ENCODE measurements around the gene ATF5.

ATF5 gene

GRCh38 chr19:49889038-49889686 is 39.8 kb upstream of the ATF5 start:
- no peak for DNase-seq (ENCODE audit: low spot score)
- TF ChIP-seq, protein P1, sequence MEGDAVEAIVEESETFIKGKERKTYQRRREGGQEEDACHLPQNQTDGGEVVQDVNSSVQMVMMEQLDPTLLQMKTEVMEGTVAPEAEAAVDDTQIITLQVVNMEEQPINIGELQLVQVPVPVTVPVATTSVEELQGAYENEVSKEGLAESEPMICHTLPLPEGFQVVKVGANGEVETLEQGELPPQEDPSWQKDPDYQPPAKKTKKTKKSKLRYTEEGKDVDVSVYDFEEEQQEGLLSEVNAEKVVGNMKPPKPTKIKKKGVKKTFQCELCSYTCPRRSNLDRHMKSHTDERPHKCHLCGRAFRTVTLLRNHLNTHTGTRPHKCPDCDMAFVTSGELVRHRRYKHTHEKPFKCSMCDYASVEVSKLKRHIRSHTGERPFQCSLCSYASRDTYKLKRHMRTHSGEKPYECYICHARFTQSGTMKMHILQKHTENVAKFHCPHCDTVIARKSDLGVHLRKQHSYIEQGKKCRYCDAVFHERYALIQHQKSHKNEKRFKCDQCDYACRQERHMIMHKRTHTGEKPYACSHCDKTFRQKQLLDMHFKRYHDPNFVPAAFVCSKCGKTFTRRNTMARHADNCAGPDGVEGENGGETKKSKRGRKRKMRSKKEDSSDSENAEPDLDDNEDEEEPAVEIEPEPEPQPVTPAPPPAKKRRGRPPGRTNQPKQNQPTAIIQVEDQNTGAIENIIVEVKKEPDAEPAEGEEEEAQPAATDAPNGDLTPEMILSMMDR (IDR thresholded peaks at IDR 0.05; ENCODE audit: extremely low read depth, insufficient read depth, missing control alignments) = no peak
- in situ Hi-C loops (cut with MboI; ENCODE audit: low pct_unique_long_range_greater_than_20kb, low sequenced_read_pairs, unreplicated experiment) = no loop called here

DNA sequence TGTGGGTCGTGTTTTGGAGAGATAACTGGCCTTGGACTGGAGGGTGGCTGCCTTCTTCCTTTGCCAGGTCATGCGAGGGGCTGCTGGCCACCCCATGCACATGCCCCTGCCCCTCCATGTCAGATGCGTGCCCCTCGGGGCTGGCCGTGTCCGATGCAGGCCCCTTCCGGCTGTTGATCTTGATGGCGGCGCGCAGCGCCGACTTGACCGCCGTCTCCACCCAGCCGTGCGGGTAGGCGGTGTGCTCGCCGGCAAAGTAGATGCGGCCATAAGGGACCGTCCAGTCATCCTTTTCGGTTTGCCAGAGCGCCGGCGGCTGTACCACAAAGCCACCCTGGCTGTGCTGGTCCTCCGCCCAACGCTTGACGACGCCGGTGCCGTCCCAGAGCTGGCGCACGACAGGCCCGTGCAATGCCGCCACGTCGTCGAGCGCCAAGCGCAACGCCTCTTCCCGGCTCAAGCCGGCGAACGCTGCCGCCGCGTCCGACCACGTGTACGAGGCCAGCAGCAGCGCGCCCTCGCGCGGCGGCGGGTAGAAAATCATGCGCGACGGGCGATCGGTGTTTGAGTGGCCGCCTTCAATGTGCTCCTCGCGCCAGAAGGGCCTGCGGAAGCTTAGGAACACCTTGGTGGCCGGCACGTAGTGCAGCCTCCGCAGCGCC is 39.2 kb upstream of the ATF5 start:
- peak; percentile 73 for DNase-seq (ENCODE audit: low spot score)
- in situ Hi-C loops (cut with MboI; ENCODE audit: low pct_unique_long_range_greater_than_20kb, low sequenced_read_pairs, unreplicated experiment) = no loop called here
- TF ChIP-seq, protein P1 (IDR thresholded peaks at IDR 0.05; ENCODE audit: extremely low read depth, insufficient read depth, missing control alignments) = peak; percentile 83

- in situ Hi-C loops (cut with MboI; ENCODE audit: low pct_unique_long_range_greater_than_20kb, low sequenced_read_pairs, unreplicated experiment) = no loop called here
- DNase-seq (ENCODE audit: low spot score) = peak; percentile 87
- TF ChIP-seq, protein P1 (IDR thresholded peaks at IDR 0.05; ENCODE audit: extremely low read depth, insufficient read depth, missing control alignments) = no peak
These were observed 38.4 kb upstream of the ATF5 start for GRCh38 chr19:49890349-49891311.

- no peak for DNase-seq (ENCODE audit: low spot score)
- TF ChIP-seq, protein P1 (IDR thresholded peaks at IDR 0.05; ENCODE audit: extremely low read depth, insufficient read depth, missing control alignments) = no peak
- in situ Hi-C loops (cut with MboI; ENCODE audit: low pct_unique_long_range_greater_than_20kb, low sequenced_read_pairs, unreplicated experiment) = no loop called here
These were observed 37.6 kb upstream of the ATF5 start for GRCh38 chr19:49891393-49891792.

DNA sequence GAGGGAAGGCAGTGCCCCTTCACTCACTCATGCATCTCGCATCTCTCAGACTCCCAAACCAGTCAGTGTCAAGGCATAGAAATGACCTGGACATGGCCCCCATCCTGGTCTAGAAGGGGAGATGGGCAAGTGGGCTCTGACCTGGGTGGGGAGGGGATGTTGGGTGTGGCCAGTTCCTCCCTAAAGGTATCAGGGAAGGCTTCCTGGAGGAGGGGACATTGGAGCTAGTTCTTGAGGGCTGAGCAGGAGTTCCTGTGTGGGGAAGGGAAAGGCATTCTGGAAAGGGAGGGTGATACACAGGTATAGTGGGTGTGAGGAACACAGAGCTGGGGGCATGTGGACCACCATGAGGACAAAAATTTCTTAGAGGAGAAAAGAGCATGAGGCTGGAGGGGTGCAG is 36.3 kb upstream of the ATF5 start:
- DNase-seq (ENCODE audit: low spot score) = no peak
- in situ Hi-C loops (cut with MboI; ENCODE audit: low pct_unique_long_range_greater_than_20kb, low sequenced_read_pairs, unreplicated experiment) = no loop called here
- TF ChIP-seq, protein P1 (IDR thresholded peaks at IDR 0.05; ENCODE audit: extremely low read depth, insufficient read depth, missing control alignments) = no peak

GRCh38 chr19:49894011-49894664 is 34.9 kb upstream of the ATF5 start:
- TF ChIP-seq, protein P1 (IDR thresholded peaks at IDR 0.05; ENCODE audit: extremely low read depth, insufficient read depth, missing control alignments) = no peak
- no peak for DNase-seq (ENCODE audit: low spot score)
- in situ Hi-C loops (cut with MboI; ENCODE audit: low pct_unique_long_range_greater_than_20kb, low sequenced_read_pairs, unreplicated experiment) = no loop called here
